Central memory CD8-positive, alpha-beta T cell (primary cell): Measurements from ENCODE around the gene GPR4.

Experiments
- ATAC-seq: fragments of 150-1000 bp; cut with Tn5 transposase; replicated peaks from 2 replicates; pipeline ENCODE4 v1.10.0; 2022; ENCODE audit warnings: mild to moderate bottlenecking, moderate FRiP score, moderate number of reproducible peaks; ENCODE audit not compliant: poor library complexity, severe bottlenecking; ENCODE audit errors: extremely low read depth
- DNase-seq, 2 donors: peaks; one replicate each; pipeline ENCODE4 v3.0.0; 2021; ENCODE audit warnings: low spot score in 2 of 2
- H3K27ac Mint-ChIP-seq: one replicate; pipeline ENCODE4 v1.8.0; 2022; ENCODE audit warnings: low read depth, mild to moderate bottlenecking, moderate library complexity, mixed read lengths
- H3K27me3 Mint-ChIP-seq: one replicate; pipeline ENCODE4 v1.8.0; 2022; ENCODE audit warnings: mixed read lengths
- H3K36me3 Mint-ChIP-seq: one replicate; pipeline ENCODE4 v1.8.0; 2022; ENCODE audit warnings: mild to moderate bottlenecking, moderate library complexity, mixed read lengths; ENCODE audit not compliant: insufficient read depth
- H3K4me1 Mint-ChIP-seq: one replicate; pipeline ENCODE4 v1.8.0; 2022; ENCODE audit warnings: mixed read lengths
- H3K4me3 Mint-ChIP-seq: one replicate; pipeline ENCODE4 v1.8.0; 2022; ENCODE audit warnings: mild to moderate bottlenecking, moderate library complexity, mixed read lengths
- H3K9me3 Mint-ChIP-seq: one replicate; pipeline ENCODE4 v1.8.0; 2022; ENCODE audit warnings: mixed read lengths

Gene GPR4

DNA sequence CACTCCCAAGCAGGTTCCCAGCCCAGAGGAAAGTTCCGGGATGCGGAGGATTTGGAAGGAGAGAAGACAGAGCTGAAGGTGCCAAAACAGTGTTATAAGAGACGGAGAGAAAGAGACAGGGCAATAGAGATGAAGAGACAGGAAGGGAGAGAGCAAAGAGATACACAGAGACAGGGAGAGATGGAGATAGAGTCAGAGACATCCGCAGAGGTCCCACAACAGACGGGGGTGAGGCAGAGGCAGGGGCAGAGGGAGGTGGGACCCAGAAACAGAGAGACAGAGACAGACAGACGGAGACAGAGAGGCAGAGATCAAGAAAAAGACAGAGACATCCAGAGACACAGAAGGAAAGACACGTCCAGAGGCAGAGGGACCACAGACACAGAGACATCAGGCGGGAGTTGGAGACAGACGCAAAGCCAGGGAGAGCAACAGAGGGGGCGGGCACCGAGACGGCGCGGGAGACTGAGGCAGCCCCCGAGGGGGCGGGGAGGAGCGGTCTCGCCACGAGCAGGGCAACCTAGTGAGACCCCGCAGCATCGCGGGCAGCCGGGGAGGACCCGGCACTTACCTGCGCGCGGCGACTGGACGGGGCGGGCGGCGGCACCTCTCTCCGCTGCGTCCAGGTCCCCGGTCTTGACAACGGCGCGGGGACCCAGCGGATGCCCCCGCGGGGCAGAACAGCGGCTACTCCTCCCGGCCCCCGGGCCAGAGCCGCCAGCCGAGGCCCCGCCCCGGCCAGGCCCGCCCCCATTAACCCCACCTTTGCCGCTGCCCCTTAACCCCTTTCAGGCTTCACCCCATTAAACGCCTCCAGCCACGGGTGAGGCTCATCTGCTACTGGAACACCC, at the start of gene GPR4:
Gene GPR4, minus strand, starts transcription at position 689 of the 851 bp plus-strand sequence. CDS start 10,346 bp downstream, outside the sequence.
- no peak within 1 kb of the TSS for H3K27ac Mint-ChIP-seq
- DNase-seq (no peak), ATAC-seq (no peak)
- no peaks in the 10 kb centered on the region for H3K9me3 Mint-ChIP-seq
- peaks cover 1% of the 10 kb centered on the region for H3K36me3 Mint-ChIP-seq
- H3K4me1 Mint-ChIP-seq = peaks cover 24% of the 10 kb centered on the region
- no peak within 1 kb of the TSS for H3K4me3 Mint-ChIP-seq
- peaks cover 71% of the 10 kb centered on the region for H3K27me3 Mint-ChIP-seq

DNA sequence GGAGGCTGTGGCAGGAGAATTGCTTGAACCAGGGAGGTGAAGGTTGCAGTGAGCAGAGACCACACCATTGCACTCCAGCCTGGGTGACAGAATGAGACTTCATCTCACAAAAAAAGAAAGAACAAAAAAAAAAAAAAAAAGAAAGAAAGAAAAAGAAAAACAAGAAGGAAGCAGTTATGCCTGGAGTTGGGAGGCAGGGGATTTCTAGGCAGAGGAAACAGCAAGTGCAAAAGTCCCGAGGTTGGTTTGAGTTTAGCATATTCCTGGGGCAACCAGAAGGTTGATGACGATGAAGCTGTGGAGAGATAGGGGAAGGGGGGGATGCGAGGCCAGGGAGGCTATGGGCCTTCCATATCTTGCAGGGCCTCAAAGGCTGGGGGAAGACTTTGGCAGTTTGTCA, 48.7 kb upstream of the GPR4 start:
- ATAC-seq (no peak), DNase-seq (no peak)
- no peak overlapping the region for H3K27ac Mint-ChIP-seq
- peaks cover 8% of the 10 kb centered on the region for H3K4me1 Mint-ChIP-seq
- no peaks in the 10 kb centered on the region for H3K27me3 Mint-ChIP-seq
- peaks cover 2% of the 10 kb centered on the region for H3K36me3 Mint-ChIP-seq
- no peak overlapping the region for H3K4me3 Mint-ChIP-seq
- H3K9me3 Mint-ChIP-seq = no peaks in the 10 kb centered on the region

DNA sequence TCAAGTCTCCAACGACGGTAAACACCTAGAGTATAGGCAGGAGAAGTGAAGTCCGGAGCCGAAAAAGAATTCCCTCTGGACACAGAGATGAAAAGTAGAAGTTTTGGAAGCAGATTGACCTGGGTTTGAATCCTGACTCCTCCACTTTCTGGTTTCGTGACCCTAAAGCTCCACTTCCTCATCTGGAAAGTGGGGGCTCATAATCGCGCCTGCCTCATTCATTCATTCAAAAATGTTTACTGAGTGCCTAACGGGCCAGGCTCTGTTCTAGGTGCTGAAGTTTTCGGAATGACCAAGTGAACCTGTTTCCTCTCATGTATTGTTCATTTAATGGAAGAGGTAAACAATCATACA, 44.3 kb upstream of the GPR4 start:
- peaks cover 2% of the 10 kb centered on the region for H3K9me3 Mint-ChIP-seq
- peaks cover 9% of the 10 kb centered on the region for H3K36me3 Mint-ChIP-seq
- no peaks in the 10 kb centered on the region for H3K27me3 Mint-ChIP-seq
- no peak for DNase-seq
- ATAC-seq = no peak
- peaks cover 38% of the 10 kb centered on the region for H3K4me1 Mint-ChIP-seq
- peak overlapping the region; percentile 49 for H3K27ac Mint-ChIP-seq
- peak overlapping the region; percentile 74 for H3K4me3 Mint-ChIP-seq

DNA sequence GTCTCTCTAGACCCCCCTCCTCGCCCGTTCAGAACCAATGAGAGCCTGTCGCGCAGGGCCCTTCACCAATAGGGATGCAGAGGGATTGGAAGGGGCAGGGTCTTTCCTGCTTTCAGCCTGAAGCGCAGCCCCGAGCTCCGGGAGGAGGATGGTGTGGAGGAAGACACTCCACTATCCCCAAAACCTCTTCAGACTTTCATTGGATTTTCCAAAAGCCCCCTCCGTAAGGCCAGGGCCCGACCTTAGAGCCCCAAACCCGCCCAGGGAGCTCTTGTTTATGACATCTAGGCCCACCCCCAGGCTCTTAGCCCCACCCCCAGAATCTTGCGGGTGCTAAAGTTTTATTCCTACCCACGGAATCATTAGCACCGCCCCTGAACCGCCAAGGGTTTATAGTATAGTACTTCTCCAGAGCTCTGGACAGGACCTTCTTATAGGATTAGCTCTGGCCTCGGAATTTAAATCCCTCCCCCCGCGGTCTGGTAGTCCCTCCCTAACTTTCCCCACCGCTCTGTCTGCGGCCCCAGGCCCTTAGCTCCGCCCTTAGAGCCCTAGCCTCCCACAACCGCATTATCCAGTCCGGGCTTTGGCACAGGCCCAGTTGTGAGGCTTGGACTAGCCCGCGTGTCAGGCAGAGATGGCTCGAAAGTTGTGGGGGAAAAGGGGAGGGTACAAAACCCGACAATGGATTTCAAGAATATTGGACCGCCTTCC, 43.8 kb upstream of the GPR4 start:
- H3K9me3 Mint-ChIP-seq = peaks cover 6% of the 10 kb centered on the region
- DNase-seq (peak; percentile 63 to 74), ATAC-seq (peak; percentile 44)
- peaks cover 43% of the 10 kb centered on the region for H3K4me1 Mint-ChIP-seq
- H3K36me3 Mint-ChIP-seq = peaks cover 13% of the 10 kb centered on the region
- peak overlapping the region; percentile 49 for H3K27ac Mint-ChIP-seq
- H3K27me3 Mint-ChIP-seq = no peaks in the 10 kb centered on the region
- H3K4me3 Mint-ChIP-seq = peak overlapping the region; percentile 74

DNA sequence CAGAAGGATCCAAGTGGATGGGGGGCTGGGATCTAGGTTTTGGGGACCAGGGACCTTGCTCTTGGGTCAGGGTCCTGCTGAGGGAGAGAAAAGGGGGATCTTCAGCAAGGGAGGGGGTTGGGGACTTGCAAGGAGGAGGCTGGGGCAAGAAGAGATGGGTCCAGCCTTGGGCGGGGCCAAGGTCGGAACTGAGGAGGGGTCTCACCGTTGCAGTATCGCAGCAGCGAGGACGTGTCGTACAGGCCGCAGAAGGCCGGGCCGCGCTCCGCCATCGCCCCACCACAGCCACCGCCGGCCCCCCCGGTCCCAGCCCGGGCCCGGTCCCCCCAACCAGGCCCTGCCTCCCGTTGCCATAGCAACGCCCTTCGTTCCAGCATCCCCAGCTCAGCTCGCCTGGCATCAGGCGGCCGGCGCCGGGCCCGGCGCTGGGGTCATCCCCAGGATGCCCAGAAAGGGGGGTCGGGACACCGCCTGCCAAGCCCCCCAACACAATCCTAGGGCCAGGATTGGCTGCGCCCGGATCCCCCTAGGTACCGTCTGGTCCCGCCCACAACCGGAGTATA, 43.1 kb upstream of the GPR4 start:
- no peak for ATAC-seq
- Mint-ChIP-seq H3K27ac (peak overlapping the region; percentile 49), H3K27me3 (no peaks in the 10 kb centered on the region), H3K4me3 (peak overlapping the region; percentile 74), H3K4me1 (peaks cover 47% of the 10 kb centered on the region), H3K9me3 (peaks cover 6% of the 10 kb centered on the region), H3K36me3 (peaks cover 14% of the 10 kb centered on the region)
- peak in 1 of 2 donors; percentile 30 for DNase-seq

DNA sequence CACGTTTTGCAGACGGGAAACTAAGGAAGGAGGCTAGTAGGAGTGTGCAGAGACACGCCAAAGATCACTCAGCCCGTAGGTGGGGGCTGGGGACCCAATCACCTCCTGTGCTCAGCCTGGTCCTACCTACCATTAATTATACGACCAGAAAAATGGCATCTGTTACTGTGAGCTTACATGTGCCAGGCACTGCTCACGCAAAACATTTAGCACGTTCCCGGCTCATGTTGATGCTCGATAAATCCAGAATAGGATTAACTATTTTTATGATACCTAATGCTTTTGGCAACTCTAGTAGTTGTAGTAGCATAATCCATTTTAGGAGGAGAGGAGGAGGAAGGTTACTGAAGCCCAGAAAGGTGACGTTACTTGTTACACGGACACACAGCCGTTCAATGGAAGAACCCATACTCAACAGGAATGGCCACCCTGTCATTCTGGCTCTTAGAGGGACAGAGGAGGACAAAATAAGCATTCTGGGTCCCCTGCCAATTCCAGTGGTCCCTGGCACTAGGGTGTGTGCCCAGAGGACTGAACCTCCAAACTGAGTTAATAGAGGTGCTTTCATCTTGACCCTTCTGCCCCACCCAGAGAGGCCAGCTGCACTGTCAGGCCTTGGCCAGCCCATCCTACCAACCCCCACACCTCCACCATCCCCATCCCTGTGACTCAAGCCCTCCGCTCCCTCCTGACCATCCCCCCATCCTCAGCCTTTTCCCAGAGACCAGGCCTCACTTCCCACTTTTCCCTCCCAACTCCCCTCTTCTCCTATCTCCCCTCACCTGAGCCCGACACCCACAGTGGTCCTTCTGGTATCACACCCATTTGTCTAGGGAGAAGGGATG, 42.1 kb upstream of the GPR4 start:
- Mint-ChIP-seq H3K27ac (no peak overlapping the region), H3K36me3 (peaks cover 14% of the 10 kb centered on the region), H3K4me3 (peak overlapping the region; percentile 74), H3K4me1 (peaks cover 48% of the 10 kb centered on the region), H3K27me3 (no peaks in the 10 kb centered on the region), H3K9me3 (peaks cover 6% of the 10 kb centered on the region)
- no peak for DNase-seq
- no peak for ATAC-seq

DNA sequence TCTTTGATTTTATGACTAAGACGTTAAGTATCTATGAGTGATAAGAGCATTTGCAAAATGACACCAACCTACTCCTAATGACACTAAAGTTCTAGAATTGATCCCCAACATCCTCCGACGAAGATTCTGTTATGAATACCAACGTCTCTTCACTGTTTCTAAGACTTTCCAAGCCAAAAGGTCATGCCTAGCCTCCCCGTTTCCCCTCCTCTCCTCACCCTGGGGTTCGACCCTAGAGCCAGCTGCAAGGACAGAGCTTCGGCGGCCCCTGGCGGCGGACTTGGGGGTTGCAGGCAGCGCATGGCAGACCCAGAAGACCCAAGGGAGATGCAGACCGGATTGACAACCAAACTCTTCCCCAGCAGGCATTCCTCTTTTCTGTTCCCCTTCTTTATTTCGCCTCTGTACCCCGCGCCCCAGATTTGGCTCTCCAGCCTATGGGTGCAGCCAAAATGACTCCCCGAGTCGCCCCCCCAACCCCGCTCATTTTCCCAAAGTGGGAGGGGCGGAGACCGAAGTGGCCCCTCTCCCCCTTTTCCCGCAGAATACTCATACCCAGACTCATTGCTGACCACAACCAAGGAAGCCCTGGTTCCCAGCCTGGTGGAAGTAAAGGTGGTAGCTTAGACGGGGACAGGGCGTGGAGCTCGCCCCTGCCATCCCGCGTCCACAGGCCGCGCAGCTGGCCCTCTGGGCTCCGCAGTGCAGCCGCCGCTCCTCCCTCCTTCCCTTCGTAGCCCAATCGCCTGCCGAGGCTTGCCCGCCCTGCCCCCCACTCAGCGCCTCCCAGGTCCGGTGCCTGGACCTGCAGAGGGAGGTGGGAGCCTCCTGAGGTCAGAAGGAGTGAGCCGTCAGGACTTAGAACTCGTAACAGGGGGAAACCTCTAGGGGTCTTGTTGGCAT, 41.3 kb upstream of the GPR4 start:
- H3K27me3 Mint-ChIP-seq = no peaks in the 10 kb centered on the region
- peak overlapping the region; percentile 78 for H3K4me3 Mint-ChIP-seq
- ATAC-seq = peak; percentile 30

DNA sequence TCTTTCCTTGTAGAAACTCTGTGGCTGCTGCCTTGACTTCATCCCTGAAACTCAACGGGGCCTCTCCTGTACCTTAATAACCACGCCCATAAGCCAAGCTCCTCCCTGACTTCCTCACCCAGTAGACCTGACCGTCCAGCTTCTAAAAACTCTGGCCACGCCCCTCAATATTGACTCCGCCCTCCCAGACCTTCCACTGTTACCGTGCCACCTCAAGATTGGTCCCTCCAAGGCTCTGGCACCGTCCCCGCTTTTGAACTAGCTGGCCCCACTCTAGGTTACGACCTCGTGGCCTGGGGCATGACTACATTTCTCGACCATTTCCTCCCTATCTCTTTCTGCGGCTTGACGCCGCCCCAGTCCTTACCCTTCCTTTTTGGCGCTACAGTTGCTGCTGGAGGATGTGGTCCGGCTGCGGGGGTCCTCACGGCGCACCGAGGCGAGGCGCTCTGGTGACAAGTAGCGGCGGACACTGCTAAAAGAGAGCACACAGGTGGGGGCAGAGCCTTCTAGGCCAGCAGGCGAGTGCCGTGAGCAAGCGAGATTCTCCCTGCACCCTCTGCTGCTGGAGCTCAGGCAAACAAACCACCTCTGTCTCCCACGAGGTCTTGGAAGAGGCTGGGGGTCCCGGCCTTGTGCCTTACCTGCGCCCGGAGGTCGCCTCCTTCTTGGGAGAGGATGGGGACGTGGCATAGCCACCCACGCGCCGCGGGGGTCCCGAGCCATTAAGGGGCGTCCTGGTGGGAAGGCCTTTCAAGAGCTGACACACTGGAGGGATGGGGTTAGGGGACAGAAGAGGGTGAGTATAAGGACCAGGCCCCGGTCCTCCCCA, 39.5 kb upstream of the GPR4 start:
- peak overlapping the region; percentile 78 for H3K4me3 Mint-ChIP-seq
- peaks cover 17% of the 10 kb centered on the region for H3K36me3 Mint-ChIP-seq
- peaks cover 55% of the 10 kb centered on the region for H3K4me1 Mint-ChIP-seq
- ATAC-seq (peak; percentile 6), DNase-seq (peak; percentile 48 to 57)
- H3K27me3 Mint-ChIP-seq = no peaks in the 10 kb centered on the region
- H3K9me3 Mint-ChIP-seq = peaks cover 6% of the 10 kb centered on the region
- H3K27ac Mint-ChIP-seq = peak overlapping the region; percentile 97

More for the DNA sequence above, 41.3 kb upstream of the GPR4 start:
- Mint-ChIP-seq H3K27ac (peak overlapping the region; percentile 97), H3K36me3 (peaks cover 17% of the 10 kb centered on the region), H3K4me1 (peaks cover 56% of the 10 kb centered on the region), H3K9me3 (peaks cover 6% of the 10 kb centered on the region)
- peak; percentile 84 to 95 for DNase-seq

DNA sequence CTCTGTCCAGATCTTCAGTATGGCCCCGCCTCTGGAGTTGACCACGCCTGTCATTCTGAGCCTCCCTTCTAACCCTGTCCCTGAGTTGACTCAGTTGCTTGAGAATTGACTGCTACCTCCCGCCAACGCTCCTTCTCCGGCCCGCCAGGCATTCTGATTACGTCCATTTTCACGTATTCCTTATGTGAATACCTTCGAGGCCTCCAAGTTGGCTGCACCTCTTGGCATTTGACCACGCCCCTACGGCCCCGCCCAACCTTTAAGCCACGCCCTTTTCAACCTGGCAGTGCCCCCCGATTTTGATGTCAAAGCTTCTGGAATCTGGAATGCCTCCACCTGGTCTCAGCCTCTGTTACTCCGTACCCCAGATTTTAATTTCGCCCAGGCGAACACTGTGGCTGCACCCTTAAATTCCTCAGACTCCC, 38.8 kb upstream of the GPR4 start:
- peaks cover 48% of the 10 kb centered on the region for H3K4me1 Mint-ChIP-seq
- DNase-seq = peak in 1 of 2 donors; percentile 14

DNA sequence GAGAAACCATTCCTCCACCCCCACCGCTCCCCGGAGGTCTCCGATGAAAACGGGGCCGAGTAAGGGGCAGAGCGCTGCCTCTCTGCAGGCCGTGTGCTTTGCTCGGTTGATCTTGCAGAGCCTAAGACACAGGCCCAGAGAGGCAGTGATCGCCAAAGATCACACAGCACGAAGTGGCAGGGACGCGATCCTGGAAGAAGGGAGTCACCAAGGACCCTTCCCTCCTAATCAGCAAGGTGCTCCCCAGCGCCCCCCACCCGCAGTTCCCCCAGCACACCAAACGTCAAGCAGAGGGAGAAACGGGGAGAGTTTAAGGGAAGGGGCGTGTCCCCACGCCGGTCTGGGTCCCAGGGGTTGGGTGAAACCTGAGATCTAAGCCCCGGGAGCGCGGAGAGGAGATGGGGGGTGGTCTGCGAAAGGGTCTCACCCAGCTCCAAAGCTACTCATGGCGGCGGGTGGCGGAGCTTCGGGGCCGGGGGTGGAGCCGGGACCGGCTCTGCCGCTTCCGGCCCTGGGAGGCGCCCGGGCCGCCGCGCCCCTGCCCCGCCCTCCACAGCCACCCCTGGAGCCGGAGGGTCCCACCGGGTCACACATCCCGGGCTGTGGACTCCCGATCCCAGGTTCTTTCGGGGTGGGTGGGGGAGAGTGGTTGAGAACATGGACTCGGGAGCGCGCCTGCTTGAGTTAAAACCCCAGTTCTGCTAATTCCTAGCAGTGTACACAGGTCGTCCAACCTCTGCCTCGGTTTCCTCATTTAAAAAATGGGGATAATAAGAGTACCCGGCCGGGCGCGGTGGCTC, 37.1 kb upstream of the GPR4 start, which contains the start of gene EML2:
Gene EML2, minus strand, starts transcription at position 468 of the 800 bp plus-strand sequence. Its CDS starts 21 bp downstream, at position 447.
- Mint-ChIP-seq H3K27ac (peak within 1 kb of the TSS; percentile 97), H3K9me3 (peaks cover 6% of the 10 kb centered on the region), H3K36me3 (peaks cover 15% of the 10 kb centered on the region), H3K4me1 (peaks cover 43% of the 10 kb centered on the region), H3K27me3 (no peaks in the 10 kb centered on the region), H3K4me3 (peak within 1 kb of the TSS; percentile 95)
- DNase-seq = no peak
- ATAC-seq = no peak

More for the DNA sequence above, 38.8 kb upstream of the GPR4 start:
- no peaks in the 10 kb centered on the region for H3K27me3 Mint-ChIP-seq
- peaks cover 15% of the 10 kb centered on the region for H3K36me3 Mint-ChIP-seq
- ATAC-seq = no peak
- peaks cover 6% of the 10 kb centered on the region for H3K9me3 Mint-ChIP-seq
- H3K27ac Mint-ChIP-seq = peak overlapping the region; percentile 97
- peak overlapping the region; percentile 78 for H3K4me3 Mint-ChIP-seq
